Measurements from ENCODE around the gene HSPB7.

GRCh38 chr1:16041200-16041599 is 23.4 kb upstream of the HSPB7 start:
- TF ChIP-seq, protein P1, sequence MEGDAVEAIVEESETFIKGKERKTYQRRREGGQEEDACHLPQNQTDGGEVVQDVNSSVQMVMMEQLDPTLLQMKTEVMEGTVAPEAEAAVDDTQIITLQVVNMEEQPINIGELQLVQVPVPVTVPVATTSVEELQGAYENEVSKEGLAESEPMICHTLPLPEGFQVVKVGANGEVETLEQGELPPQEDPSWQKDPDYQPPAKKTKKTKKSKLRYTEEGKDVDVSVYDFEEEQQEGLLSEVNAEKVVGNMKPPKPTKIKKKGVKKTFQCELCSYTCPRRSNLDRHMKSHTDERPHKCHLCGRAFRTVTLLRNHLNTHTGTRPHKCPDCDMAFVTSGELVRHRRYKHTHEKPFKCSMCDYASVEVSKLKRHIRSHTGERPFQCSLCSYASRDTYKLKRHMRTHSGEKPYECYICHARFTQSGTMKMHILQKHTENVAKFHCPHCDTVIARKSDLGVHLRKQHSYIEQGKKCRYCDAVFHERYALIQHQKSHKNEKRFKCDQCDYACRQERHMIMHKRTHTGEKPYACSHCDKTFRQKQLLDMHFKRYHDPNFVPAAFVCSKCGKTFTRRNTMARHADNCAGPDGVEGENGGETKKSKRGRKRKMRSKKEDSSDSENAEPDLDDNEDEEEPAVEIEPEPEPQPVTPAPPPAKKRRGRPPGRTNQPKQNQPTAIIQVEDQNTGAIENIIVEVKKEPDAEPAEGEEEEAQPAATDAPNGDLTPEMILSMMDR (IDR thresholded peaks at IDR 0.05), result no peak
- TF ChIP-seq EZH2 (IDR thresholded peaks at IDR 0.05), result no peak
